ENCODE results near the gene CLHC1. TPM values are rescaled to one million over a fixed set of nuclear protein-coding genes. Genes with fewer than 3 reads are reported as not detected.

The CLHC1 gene
- total and polyA plus RNA-seq, 2 of the 8 experiments (the other 6 are each of a cell fraction or from before 2014, with no cell fraction given), result 2.6 to 10.8 TPM

DNA sequence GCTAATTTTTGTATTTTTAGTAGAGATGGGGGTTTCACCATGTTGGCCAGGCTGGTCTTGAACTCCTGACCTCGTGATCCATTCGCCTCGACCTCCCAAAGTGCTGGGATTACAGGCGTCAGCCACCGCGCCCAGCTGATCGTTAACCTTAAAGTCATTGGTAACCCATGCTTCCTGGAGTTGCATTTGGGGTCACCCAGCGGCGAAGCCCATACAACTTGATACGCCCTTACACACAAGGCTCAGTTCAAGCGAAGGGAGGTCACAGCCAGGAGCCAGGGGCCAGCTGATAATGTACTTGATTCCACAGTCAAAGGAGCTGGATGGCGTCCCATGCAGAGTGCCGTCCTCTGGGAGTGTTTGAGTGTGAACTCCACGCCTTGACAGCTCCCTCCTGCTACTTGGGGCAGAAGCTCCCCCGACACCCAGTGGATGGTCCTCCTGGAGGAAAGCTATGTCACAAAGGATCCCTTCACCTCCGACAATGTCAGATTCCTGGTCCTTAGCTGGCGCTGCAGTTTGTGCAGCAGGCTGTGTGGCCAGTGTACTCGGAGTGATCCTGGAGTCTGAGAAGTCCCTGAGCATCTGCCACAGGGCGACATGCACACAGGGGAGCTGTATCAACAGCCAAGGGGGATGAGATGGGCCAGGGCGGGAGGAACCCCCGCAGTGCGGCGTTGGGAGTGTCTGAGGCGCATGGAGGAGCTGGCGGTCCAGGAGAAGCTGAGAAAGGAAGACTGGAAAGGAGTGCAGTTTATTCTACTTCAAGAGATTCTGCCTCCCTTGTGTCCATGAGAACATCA is 7.9 kb downstream of the CLHC1 start:
- POLR2A ChIA-PET (ENCODE audit: partially characterized antibody), result interaction anchor here (0.6 to 3.2 kb wide), 9 partner anchors 8 to 181 kb away, joined by 3 to 20 read pairs (median 7); partner anchors contain the start of genes CLHC1, RPS27A and RTN4
- H3K4me1 ChIP-seq (replicated peaks in 1 of 4; ENCODE audit: control insufficient read depth in 3 of 4, insufficient read depth in 4 of 4, low read length in 3 of 4), result peaks cover 0 to 4% (median 3%) of the 10 kb centered on the region in 4 experiments; a peak in 4 of 7 replicates
- no peaks in the 10 kb centered on the region; the same call in 1 of the 2 replicates for H3K23me2 ChIP-seq (ENCODE audit: low read depth, low read length)
- no peak overlapping the region for H3K23ac ChIP-seq (ENCODE audit: insufficient read length)
- H3K9ac ChIP-seq (replicated peaks in 1 of 4; ENCODE audit: extremely low read depth in 1 of 4, low read depth in 3 of 4, low read length in 3 of 4), result no peak overlapping the region
- no peak overlapping the region for H3K4ac ChIP-seq (replicated peaks; ENCODE audit: insufficient read length, low read depth, low read length)
- H4K5ac ChIP-seq (ENCODE audit: insufficient read length, low read depth, low read length), result no peak overlapping the region
- H3K4me2 ChIP-seq (ENCODE audit: insufficient read depth in 1 of 2, low read depth in 2 of 2, low read length in 2 of 2), result peak overlapping the region in 1 of 2 experiments; percentile 39; a peak in 1 of 4 replicates
- no peak overlapping the region for H3K56ac ChIP-seq (replicated peaks; ENCODE audit: insufficient read length, low read depth, low read length)
- H4K20me1 ChIP-seq (replicated peaks in 1 of 2; ENCODE audit: control insufficient read depth in 1 of 2, insufficient read depth in 2 of 2, low read length in 2 of 2), result peaks cover 0 to 2% of the 10 kb centered on the region in 2 experiments
- H2BK15ac ChIP-seq (ENCODE audit: low read length), result peak overlapping the region; percentile 83; the same call in 1 of the 2 replicates
- no peak overlapping the region for H4K91ac ChIP-seq (replicated peaks; ENCODE audit: insufficient read length, low read length)
- H2AK5ac ChIP-seq (ENCODE audit: low read depth, low read length), result no peak overlapping the region
- no peak overlapping the region for H4K8ac ChIP-seq (ENCODE audit: extremely low read depth, insufficient read depth, low read length)
- H2BK20ac ChIP-seq (ENCODE audit: low read length), result no peak overlapping the region
- no peak for DNase-seq (ENCODE audit: low read depth in 1 of 2, low spot score in 2 of 2)
- no peak overlapping the region for H2BK120ac ChIP-seq (replicated peaks; ENCODE audit: low read depth, low read length)
- no peaks in the 10 kb centered on the region for H3K79me1 ChIP-seq (ENCODE audit: low read depth, low read length)
- no peak overlapping the region for H3K18ac ChIP-seq (ENCODE audit: extremely low read depth, low read length)
- H3K27ac ChIP-seq (ENCODE audit: low read depth, low read length), result no peak overlapping the region
- peaks cover 3 to 6% of the 10 kb centered on the region in 2 experiments; a peak in 2 of 4 replicates for H3K79me2 ChIP-seq (ENCODE audit: control insufficient read depth in 1 of 2, insufficient read depth in 2 of 2, low read length in 2 of 2)
- H3K9me3 ChIP-seq (ENCODE audit: insufficient read depth in 2 of 2, low read depth in 1 of 2, low read length in 1 of 2), result no peaks in the 10 kb centered on the region
- H3K36me3 ChIP-seq (ENCODE audit: control insufficient read depth in 2 of 4, insufficient read depth in 4 of 4, low read length in 3 of 4), result no peaks in the 10 kb centered on the region; a peak in 1 of 8 replicates
- H3K27me3 ChIP-seq (replicated peaks in 1 of 4; ENCODE audit: control insufficient read depth in 3 of 4, extremely low read depth in 1 of 4, insufficient read depth in 3 of 4, low read length in 3 of 4), result no peaks in the 10 kb centered on the region
- H2BK5ac ChIP-seq (ENCODE audit: low read depth, low read length), result no peak overlapping the region
- WGBS, 2 experiments (ENCODE audit: extremely low coverage in 1 of 2, insufficient coverage in 1 of 2, insufficient read length in 1 of 2, insufficient replicate concordance in 2 of 2, low coverage in 1 of 2, low lambda C conversion rate in 2 of 2, missing lambda C conversion rate in 1 of 2), result 87% methylated on average over 25 of the region's 25 CpGs; no CpG with 5 or more reads in 1 of the 2 experiments
- H3K14ac ChIP-seq (ENCODE audit: insufficient read length), result no peak overlapping the region
- H3K4me3 ChIP-seq (ENCODE audit: extremely low read depth in 1 of 4, insufficient read depth in 2 of 4, low read depth in 3 of 4, low read length in 4 of 4), result peak overlapping the region in 2 of 4 experiments; percentile 89; a peak in 5 of 8 replicates
- H2BK12ac ChIP-seq (ENCODE audit: low read depth, low read length), result no peak overlapping the region
- no peak overlapping the region for H2AFZ ChIP-seq (ENCODE audit: low read length)
- CTCF ChIA-PET (ENCODE audit: partially characterized antibody), result interaction anchor here (0.6 to 2.7 kb wide), 10 partner anchors 10 to 498 kb away, joined by 3 to 10 read pairs (median 4); no protein-coding TSS in a partner anchor
- FAIRE-seq, result no peak
- no peak for TF ChIP-seq KDM4A (IDR thresholded peaks at IDR 0.05; ENCODE audit: low read depth, low read length, severe bottlenecking)
- TF ChIP-seq KDM5A (IDR thresholded peaks at IDR 0.05; ENCODE audit: low read length), result no peak
- TF ChIP-seq SIRT6 (IDR thresholded peaks at IDR 0.05; ENCODE audit: low read length), result no peak
- peak; percentile 2 for TF ChIP-seq TAF7 (optimal IDR thresholded peaks at IDR 0.05; ENCODE audit: borderline replicate concordance, low read depth, low read length)
- TF ChIP-seq CHD2 (IDR thresholded peaks at IDR 0.05; ENCODE audit: low read length), result no peak
- TF ChIP-seq, protein P1, sequence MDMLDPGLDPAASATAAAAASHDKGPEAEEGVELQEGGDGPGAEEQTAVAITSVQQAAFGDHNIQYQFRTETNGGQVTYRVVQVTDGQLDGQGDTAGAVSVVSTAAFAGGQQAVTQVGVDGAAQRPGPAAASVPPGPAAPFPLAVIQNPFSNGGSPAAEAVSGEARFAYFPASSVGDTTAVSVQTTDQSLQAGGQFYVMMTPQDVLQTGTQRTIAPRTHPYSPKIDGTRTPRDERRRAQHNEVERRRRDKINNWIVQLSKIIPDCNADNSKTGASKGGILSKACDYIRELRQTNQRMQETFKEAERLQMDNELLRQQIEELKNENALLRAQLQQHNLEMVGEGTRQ (IDR thresholded peaks at IDR 0.05; ENCODE audit: low read length), result no peak
- TF ChIP-seq, protein P2, sequence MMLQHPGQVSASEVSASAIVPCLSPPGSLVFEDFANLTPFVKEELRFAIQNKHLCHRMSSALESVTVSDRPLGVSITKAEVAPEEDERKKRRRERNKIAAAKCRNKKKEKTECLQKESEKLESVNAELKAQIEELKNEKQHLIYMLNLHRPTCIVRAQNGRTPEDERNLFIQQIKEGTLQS (IDR thresholded peaks at IDR 0.05; ENCODE audit: insufficient read depth, low read depth, low read length), result no peak
- TF ChIP-seq CHD1 (IDR thresholded peaks at IDR 0.05; ENCODE audit: low read depth, low read length), result no peak
- TF ChIP-seq ASH2L (IDR thresholded peaks at IDR 0.05; ENCODE audit: low read length), result peak; percentile 7
- no peak for TF ChIP-seq SP2 (IDR thresholded peaks at IDR 0.05; ENCODE audit: low read length)
- TF ChIP-seq JUND (IDR thresholded peaks at IDR 0.05; ENCODE audit: low read length), result no peak
